Fibroblast of skin of back (primary cell): Measurements from ENCODE around the gene RAD51C. TPM values are rescaled to one million over a fixed set of nuclear protein-coding genes. Genes with fewer than 3 reads are reported as not detected.
"Not testable (repeated sequence)": the region's sequence is repeated elsewhere in the genome, so short reads cannot be mapped to it uniquely, and the experiment has no call there.

Experiments
- DNase-seq: peaks from one replicate; pipeline ENCODE4 v3.0.0-alpha.2; 2013
- polyA plus RNA-seq, 2 experiments: library from polyadenylated mRNA; unstranded; fragments of 120-200 nt; gene quantifications; one replicate each; pipeline ENCODE4 v1.2.1, GENCODE V29; 2013; ENCODE audit not compliant: insufficient read length in 2 of 2

RAD51C gene
- 34.3 TPM for polyA plus RNA-seq (2013, experiment 1 of 2; ENCODE audit: insufficient read length)
- 25.3 TPM for polyA plus RNA-seq (2013, experiment 2 of 2; ENCODE audit: insufficient read length)

DNA sequence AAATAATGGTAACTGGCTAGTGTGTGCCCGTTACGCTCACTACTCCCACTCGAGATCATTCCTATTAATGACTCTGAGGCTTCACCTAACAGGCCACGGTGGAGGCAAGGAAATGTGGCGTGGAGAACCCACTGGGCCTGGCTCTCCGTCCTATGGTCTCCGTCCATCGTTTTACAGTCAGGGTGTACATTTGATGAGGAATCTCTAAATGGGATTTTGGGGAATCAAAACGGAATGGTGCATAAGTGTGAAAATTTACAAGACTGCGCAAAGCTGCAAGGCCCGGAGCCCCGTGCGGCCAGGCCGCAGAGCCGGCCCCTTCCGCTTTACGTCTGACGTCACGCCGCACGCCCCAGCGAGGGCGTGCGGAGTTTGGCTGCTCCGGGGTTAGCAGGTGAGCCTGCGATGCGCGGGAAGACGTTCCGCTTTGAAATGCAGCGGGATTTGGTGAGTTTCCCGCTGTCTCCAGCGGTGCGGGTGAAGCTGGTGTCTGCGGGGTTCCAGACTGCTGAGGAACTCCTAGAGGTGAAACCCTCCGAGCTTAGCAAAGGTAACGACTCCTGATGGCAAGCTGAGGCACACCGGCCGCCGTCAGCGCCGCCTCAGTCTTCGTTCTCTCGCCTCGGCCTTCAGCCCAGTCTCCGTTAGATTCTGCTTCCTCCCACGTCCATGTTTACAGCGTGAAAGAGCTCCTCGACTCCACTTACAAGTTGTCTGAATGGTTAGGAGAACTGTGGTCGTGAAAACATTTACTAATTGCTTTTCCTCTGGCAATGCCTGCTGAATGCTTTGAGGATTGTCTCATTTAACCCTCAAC lies at the start of gene RAD51C:
Gene RAD51C (plus strand): TSS at position 364 of the 817 bp plus-strand sequence. CDS start 42 bp downstream, at position 406.
- DNase-seq = peak; percentile 85

DNA sequence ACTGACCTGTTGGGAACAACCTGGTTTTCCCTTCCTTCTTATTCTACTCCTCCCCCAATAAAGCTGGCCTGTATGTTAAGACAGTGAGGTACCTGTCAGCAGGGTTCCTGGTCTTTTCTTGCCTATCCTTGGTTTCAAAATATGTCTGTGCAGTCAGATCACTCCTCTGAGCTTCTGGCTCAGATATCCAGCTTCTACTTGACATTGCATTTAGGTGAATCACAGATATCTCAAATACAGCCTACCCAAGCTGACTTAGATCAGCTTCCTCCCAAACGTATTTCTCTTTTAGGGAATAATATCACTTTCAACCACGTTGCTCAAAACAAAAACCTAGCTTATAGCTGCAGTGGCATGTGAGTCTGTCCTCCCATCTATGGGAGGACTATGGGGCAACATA lies 49.3 kb upstream of the RAD51C start:
- DNase-seq = peak; percentile 65

DNA sequence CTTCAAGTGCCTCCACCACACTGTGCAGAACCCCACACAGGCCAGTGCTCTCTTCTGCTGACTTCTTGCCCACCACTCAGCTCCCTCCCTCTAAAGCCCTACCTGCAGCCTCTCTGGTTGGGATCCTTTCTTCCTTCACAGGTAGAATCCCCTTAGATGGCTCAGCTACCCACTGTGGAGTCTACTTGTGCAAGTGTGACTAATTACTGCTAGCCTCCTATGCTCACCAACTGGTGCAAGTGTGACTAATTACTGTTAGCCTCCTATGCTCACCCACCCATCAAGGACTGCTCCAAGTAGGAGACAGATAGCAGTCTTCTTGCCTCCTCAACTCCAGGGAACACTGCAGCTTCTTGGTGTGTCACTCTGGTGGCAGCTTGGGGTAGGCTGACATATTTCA lies 44.2 kb upstream of the RAD51C start:
- no peak for DNase-seq

DNA sequence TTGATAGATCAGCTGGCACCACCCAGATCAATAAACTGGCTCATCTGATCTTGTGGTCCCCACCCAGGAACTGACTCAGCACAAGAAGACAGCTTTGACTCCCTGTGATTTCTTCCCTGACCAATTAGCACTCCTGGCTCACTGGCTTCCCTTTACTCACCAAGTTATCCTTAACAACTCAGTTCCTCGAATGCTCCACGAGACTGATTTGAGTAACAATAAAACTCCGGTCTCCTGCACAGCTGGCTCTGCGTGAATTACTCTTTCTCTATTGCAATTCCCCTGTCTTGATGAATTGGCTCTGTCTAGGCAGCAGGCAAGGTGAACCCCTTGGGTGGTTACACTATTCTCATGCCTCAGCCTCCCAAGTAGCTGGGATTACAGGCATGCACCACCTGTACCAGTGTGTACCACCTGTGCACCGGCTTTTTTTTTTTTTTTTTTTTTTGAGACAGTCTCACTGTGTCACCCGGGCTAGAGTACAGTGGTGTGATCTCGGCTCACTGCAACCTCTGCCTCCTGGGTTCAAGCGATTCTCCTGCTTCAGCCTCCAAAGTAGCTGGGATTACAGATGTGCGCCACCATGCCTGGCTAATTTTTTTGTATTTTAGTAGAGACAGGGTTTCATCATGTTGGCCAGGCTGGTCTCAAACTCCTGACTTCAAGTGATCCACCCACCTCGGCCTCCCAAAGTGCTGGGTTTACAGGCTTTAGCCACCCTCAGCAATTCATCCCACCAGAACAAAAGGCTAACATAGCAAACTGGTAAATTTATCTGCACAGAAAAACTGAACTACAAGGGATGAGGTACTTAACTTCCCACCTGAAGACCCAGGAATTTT lies 34.2 kb upstream of the RAD51C start:
- not testable (repeated sequence) for DNase-seq

DNA sequence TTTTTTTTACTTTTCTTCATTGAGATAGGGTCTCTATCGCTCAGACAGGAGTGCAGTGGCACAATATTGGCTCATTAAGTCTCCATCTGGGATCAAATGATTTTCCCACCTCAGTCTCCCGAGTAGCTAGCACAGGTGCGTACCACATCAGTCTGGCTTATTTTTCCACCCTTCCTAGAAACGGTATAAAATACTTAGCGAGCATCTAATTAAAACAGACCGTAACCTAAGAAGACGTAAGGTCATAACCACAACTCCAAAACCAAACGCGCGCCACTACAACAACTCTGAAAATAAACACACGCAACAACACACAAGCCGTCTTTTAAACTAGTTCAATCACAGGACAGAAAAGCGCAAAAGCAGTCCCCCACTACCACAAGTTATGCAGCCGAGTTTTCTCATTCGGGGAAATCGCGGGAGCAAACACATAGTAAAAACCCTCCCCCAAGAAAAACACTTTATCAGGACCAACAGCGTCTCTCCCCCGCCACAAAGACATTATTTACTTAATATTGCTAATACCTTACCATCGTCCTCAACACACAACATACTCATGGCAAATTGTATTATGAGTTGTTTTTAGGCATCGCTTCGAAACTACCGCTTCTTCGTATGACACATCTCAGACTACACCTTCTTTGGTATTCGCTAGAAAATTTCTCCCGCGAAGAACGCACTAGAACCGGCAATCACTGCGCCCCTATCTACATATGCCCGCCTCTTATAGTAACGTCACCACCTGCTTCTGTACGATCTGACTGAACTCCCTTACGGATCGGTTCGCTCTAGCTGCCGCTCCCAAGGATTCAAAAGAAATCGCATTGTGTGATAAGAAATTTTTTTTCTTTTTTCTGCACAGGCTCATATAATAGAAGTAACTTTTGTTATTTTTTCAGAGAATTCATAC lies 33.3 kb upstream of the RAD51C start:
- DNase-seq = peak; percentile 97

DNA sequence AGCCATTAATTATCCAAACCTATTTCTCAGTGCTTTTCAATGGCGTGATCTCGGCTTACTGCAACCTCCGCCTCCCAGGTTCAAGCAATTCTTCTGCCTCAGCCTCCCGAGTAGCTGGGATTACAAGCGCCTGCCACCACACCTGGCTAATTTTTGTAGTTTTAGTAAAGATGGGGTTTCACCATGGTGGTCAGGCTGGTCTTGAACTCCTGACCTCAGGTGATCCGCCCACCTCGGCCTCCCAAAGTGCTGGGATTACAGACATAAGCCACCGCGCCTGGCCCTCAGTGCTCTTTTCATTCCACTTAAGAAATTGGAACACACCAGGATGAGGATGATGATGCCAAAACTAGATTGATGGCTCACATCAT lies 32.7 kb upstream of the RAD51C start:
- not testable (repeated sequence) for DNase-seq

DNA sequence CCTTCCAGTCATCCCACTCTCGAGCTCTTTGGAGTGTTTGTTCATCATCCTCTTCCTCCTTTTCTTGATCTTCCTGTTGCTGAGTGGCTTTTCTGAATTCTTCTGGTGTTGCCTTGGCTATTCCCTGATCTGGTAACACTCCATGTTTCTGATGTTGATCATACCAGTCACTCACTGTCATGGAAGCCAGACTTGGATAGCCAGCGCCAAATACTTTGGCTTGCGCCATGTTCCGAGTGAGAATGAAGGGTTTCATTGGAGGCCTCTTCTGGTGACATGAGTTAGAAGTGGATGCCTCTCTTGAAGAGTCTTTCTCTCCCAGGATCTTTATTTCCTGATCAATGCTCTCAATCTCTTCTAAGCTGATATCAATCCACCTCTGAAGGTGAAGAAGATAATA lies 31.8 kb upstream of the RAD51C start:
- DNase-seq = no peak

DNA sequence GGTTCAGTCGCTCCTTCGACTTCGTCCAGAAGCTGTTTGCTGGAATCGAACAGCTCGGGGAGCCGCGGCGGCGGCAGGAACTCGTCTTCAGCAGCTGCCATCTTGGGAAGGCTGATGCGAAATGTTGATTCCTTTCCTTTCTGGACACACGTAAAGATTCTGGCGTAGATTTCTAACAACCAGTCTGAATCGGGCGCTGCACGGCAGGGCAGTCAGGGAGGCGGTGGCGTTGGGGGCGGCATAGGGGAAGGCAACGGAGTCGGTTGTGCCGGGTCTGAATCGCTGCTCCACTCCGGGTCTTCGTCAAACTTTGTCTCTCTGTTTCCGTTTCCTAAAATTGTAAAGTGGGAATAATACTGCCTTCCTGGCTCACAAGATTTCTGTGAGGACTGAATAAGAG lies 30.9 kb upstream of the RAD51C start:
- DNase-seq = no peak

DNA sequence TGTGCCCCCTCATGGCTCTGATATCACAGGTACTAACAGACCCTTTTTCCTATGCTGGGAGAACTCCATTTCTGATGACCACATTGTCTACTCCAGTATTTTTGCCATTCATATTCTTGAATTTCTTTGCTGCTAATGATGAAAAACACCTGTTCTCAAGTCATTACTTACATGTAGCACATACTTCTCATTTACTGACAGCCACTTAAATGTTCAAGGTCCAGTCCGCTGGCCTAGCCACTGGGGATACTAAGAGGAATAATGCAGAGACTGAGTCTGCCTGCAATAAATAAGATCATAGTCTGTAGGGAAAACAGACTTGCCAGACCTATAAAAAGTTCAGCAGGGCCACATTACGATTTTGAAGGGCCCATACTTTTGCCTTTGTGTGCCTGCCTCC lies 28.1 kb upstream of the RAD51C start:
- DNase-seq = no peak

DNA sequence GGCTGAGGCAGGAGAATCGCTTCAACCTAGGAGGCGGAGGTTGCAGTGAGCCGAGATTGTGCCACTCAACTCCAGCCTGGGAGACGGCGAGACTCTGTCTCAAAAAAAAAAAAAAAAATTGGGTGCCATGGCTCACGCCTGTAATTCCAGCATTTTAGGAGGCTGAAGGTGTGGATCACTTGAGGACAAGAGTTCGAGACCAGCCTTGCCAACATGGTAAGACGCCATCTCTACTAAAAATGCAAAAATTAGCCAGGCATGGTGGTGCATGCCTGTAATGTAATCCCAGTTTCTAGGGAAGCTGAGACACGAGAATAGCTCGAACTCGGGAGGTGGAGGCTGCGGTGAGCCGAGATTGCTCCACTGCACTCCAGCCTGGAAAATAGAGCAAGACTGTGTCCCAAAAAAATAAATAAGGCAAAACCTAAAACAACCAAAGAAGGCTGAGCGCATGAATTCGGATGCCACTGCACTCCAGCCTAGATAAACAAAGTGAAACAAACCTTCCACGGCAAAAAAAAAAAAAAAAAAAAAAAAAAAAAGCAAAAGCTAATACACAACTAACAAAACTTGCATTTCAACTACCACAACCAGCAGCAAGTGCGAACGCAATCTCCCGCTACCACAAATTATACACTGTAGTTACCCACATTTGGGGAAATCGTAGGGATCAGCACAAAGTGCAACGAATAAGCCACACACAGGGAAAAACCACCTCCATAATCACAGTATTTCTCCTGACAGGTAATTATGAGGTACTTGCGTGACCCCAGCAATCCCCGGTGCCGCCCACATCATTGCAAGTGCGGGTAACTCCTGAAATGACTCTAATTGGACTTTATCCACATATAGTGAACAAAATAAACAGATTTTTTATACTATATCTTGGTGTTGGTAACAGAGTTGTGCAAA lies 26.2 kb upstream of the RAD51C start:
- no peak for DNase-seq

DNA sequence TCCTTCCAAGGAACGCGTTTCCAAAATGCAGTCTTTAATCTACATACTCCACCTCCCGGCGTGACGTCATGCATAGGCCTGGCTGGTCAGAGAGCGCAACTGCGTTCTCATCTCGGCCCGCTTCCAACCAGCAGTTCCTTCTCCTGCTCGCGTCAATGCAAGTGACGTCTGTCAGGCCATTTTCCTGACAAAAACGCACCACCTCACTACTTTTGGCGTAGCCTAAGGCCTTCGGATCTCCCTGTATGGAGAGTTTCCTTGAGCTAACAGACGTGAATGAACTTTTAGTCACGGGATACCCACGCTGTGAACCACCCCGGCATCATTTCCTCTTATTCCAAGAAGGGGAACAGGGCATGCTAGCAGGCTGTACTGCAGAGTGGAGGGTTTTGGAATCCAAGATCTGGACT lies 25.5 kb upstream of the RAD51C start:
- DNase-seq = peak; percentile 18

DNA sequence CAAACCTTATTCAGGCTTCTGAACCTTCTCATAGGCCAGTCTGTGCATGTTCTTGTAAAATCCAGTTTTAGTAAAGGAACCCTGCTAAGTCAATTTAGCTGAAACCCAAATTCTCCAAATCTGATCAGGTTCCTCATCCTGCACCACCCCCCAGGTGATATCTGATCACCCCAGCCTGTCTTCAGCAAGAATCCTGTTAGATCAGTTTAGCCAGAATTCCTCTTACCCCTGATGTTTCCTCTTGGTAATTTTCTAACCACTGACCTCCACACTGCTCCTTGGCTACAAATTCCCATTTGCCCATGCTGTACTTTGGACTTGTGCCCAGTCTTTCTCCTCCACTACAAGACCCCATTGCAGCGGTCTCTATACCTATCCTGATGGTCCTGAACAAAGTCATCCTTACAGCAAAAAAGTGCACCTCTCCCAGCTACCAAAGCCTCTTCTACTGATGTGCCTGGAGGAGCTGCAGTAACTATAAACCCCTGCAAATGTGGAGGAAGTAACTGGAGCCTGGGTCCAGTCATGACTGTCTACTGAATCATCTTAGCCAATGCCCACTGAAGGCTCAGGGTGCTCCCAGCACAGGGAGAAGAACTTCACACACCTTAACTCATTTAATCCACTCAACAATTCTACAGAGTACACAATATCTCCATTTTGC lies 24.3 kb upstream of the RAD51C start:
- no peak for DNase-seq

DNA sequence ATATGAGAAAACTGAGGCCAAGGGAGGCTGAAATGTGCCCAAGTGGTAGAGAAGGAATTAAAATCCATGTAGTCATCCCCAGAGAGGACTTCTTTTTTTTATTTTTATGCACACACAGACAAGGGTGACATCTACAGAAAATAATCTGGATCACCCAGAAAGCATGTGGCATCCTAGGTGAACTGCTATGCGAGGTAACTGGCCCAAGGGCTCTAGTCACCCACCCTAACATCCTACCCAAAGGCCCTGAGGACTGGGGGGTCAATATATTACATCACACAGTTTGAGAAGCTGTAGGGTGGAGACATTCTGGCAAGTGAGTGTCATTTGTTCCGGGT lies 23.8 kb upstream of the RAD51C start:
- no peak for DNase-seq

DNA sequence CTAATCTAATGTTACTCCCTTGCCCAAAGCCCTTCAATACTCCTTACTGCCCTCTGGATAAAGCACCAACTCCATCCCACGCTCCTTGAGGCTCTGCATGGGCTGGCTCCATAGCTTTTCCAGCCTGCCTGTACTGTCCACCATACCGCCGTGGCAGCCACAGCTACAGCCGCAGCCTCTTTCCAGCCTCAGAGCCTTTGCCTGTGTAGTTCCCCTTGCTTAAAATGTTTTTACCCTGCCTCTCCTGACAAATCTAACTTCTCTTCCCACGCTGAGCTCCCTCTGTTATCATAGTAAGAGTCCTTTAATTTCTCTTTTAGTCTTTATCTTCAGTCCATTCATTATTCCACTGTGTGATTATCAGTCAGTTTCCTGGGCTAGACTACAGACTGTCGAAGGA lies 22.5 kb upstream of the RAD51C start:
- no peak for DNase-seq

DNA sequence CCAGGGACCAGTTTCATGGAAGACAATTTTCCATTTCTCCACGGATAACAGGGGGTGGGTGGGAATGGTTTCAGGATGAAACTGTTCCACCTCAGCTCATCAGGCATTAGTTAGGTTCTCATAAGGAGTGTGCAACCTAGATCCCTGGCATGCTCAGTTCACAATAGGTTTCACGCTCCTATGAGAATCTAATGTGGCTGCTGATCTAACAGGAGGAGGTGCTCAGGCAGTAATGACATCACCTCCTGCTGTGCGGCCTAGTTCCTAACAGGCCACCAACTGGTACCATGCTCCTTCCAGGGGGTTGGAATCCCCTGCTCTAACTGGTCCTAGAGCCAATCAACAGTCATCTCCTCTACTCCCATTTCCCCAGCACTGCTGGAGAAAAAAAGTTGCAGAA lies 20.4 kb upstream of the RAD51C start:
- no peak for DNase-seq

DNA sequence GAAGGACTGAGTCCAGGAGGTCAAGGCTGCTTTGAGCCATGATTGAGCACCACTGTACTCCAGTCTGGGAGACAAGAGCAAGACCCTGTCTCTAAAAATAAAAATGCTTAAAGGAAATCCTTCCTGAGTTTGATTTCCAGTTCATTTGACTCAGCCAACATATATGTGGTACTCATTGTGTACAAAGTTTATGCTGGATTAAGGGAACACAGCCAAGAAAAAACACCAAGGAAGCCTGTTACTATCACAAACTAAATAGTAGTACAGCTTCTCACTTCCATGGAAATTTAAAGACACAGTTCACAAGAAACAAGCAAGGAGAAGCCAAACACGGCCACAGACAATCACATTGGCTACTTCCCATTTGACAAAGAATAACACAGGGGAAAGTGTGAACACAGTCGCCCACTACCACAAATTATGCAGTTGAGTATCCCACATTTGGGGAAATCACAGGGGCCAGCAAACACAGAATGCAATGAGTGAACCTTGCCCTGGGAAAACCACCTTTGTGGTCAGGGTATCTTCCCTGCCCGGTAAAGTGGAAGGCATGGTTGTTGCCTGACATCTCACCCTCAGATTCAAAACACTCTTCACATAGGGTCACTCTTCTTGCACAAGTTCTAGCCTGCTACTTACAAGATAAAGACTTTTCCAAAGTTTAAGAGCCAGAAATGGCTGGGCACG lies 15.1 kb upstream of the RAD51C start:
- DNase-seq = peak; percentile 40

DNA sequence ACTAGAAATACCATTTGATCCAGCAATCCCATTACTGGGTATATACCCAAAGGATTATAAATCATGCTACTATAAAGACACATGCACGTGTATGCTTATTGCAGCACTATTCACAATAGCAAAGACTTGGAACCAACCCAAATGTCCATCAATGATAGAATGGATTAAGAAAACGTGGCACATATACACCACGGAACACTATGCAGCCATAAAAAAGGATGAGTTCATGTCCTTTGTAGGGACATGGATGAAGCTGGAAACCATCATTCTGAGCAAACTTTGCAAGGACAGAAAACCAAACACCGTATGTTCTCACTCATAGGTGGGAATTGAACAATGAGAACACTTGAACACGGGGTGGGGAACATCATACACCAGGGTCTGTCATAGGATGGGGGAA lies 14.1 kb upstream of the RAD51C start:
- DNase-seq = not testable (repeated sequence)

DNA sequence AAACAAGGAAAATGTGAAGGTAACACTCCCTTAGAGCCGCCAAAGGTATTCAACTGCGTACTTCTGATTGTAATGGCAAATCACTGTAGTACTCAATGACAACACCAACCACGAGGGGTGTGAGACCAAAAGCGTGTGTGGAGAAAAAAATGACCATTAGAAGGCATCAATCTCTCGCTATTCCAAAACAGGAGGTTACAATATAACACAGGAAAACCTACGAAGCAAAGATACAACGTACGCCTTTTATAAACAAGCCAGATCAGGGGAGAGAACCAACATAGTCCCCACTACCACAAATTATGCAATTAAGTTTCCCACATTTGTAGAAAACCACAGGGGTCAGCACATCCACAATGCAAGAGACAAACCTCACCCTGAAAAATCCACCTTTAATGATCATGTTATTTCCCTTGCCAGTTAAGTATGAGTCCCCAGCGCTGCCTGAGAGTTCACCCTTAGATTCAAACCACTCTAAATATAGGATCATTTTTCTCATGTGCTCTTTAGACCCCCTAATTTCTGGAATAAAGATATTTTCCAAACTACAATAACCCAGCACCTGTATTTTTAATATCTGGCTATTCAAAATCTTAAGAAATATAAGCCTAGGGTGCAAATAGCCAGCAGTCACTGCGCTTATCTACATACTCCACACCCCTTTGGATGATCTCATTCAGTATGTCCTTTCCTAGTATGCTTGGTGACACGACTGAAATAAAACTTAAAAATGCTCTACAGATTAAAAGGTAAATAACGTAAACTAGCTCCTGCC lies 13.0 kb upstream of the RAD51C start:
- DNase-seq = peak; percentile 21

DNA sequence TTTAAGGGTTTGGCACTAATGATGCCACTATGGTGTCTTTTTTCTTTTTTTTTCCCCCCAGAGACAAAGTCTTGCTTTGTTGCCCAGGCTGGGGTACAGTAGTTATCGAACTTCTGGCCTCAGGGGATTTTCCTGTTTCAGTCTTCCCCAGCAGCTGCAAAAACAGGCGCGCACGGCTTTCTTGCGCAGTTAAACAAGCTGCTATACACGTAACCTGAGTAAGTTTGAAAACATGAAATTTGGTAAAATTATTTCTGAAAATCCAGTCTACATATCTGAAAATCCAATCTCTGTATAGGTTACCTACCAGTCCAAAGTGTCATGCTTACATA lies 12.4 kb upstream of the RAD51C start:
- DNase-seq = no peak

DNA sequence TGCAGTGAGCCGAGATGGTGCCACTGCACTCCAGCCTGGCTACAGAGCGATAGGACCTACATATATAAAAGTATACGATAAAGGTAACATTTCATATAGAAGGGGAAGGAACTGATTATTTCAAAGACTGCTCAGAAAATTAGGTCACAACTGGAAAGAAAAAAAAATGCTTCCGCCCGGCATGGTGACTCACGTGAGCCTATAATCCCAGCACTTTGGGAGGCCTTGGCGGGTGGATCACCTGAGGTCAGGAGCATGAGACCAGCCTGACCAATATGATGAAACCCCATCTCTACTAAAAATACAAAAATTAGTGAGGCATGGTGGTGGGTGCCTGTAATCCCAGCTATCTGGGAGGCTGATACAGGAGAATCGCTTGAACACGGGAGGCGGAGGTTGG lies 8.4 kb upstream of the RAD51C start:
- DNase-seq = no peak
